Ishikawa (cell line): ENCODE results near the gene PUDP.

ENCODE experiments used
- CREB1 ChIP-seq: IDR thresholded peaks from 2 replicates; pipeline ENCODE4 v1.6.1; 2012; ENCODE audit warnings: low read depth
- EP300 ChIP-seq: IDR thresholded peaks from 2 replicates; pipeline ENCODE4 v1.6.1; 2012; ENCODE audit warnings: borderline replicate concordance
- MAX ChIP-seq: IDR thresholded peaks from 2 replicates; pipeline ENCODE4 v1.6.1; 2012
- NFIC ChIP-seq: IDR thresholded peaks from 2 replicates; pipeline ENCODE4 v1.6.1; 2012
- REST ChIP-seq: IDR thresholded peaks from 2 replicates; pipeline ENCODE4 v1.6.1; 2012; ENCODE audit warnings: low read depth, mild to moderate bottlenecking
- TAF1 ChIP-seq: IDR thresholded peaks from 2 replicates; pipeline ENCODE4 v1.6.1; 2012; ENCODE audit warnings: low read depth, mild to moderate bottlenecking
- YY1 ChIP-seq: IDR thresholded peaks from 2 replicates; pipeline ENCODE4 v1.6.1; 2012; ENCODE audit warnings: low read depth

DNA sequence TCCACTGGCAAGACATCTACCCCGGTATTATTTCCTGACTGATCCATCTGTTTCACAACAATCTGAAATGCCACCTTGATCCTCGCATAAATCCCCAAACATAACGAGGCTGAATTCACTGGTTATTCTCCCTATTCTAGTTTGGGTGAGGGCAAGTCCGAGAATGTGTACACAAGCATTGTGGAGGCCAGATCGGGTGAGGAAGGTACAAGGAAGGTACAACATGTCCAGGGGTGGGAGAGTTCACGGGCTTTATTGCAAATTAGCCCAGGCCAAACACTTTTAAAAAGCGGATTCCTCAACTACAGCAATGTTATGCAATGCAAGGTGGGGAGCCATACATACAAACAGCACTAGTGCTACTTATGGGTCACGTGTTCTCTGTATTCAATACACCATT is 82.5 kb downstream of the PUDP start:
- TF ChIP-seq YY1 = no peak
- no peak for TF ChIP-seq TAF1
- no peak for TF ChIP-seq EP300
- TF ChIP-seq MAX = no peak
- no peak for TF ChIP-seq NFIC
- TF ChIP-seq CREB1 = no peak
- TF ChIP-seq REST = no peak
